B cell (primary cell): ENCODE data around the gene FOSB. TPM values are rescaled to one million over a fixed set of nuclear protein-coding genes. Genes with fewer than 3 reads are reported as not detected.

Experiments
- ATAC-seq: fragments of 200-7000 bp; cut with Tn5 transposase; one replicate; pipeline ENCODE4 v1.10.0; 2021; ENCODE audit warnings: low read depth, mild to moderate bottlenecking, moderate number of reproducible peaks, moderate library complexity
- CTCF ChIA-PET: fragments of 350-600 bp; sonication (Branson Sonifier 250); formaldehyde crosslinking; loops from one replicate; lab custom pipeline; 2021; ENCODE audit warnings: antibody characterized with exemption, inconsistent platforms; lab: Charles Lee
- POLR2A ChIA-PET: fragments of 350-600 bp; sonication (Branson Sonifier 250); formaldehyde crosslinking; loops from one replicate; lab custom pipeline; 2021; ENCODE audit warnings: antibody characterized with exemption; lab: Charles Lee
- DNase-seq: peaks from one replicate; pipeline ENCODE4 v3.0.0; 2013
- H2AFZ ChIP-seq: 2 replicates; pipeline ENCODE4 v1.6.1; 2012; ENCODE audit warnings: mild to moderate bottlenecking, low read depth, low read length; ENCODE audit not compliant: insufficient read depth, poor library complexity, severe bottlenecking
- H3K27ac ChIP-seq, 2 donors: 1 replicate in 1 of 2; 2 replicates in 1 of 2; pipeline ENCODE4 v1.5.1; 2012 to 2013; ENCODE audit warnings: low read length in 2 of 2, mild to moderate bottlenecking in 2 of 2, moderate library complexity in 1 of 2
- H3K27me3 ChIP-seq, 4 experiments: fragments of 200-600 bp in 1 of 4; sonication (generic) in 1 of 4; replicated peaks in 1 of 4; 1 replicate in 2 of 4; 2 replicates in 2 of 4; pipeline versions ENCODE4 v1.6.1 to v1.7.0; 2013 to 2016; ENCODE audit warnings: low read length in 3 of 4, mild to moderate bottlenecking in 2 of 4, mixed read lengths in 1 of 4, moderate library complexity in 1 of 4; ENCODE audit not compliant: insufficient read depth in 4 of 4, control insufficient read depth in 3 of 4; ENCODE audit errors: control extremely low read depth in 1 of 4
- H3K36me3 ChIP-seq, 2 experiments: replicated peaks in 1 of 2; 1 replicate in 1 of 2; 2 replicates in 1 of 2; pipeline versions ENCODE4 v1.6.1 to v1.7.1; 2013; ENCODE audit warnings: low read length in 1 of 2; ENCODE audit not compliant: insufficient read depth in 2 of 2, control insufficient read depth in 1 of 2; ENCODE audit errors: control extremely low read depth in 1 of 2, extremely low read depth in 1 of 2
- H3K4me1 ChIP-seq, 2 donors: fragments of 200-600 bp in 1 of 2; sonication (generic) in 1 of 2; 1 replicate in 1 of 2; 2 replicates in 1 of 2; pipeline versions ENCODE4 v1.5.1 to v1.6.1; 2013 to 2017; ENCODE audit warnings: low read length in 2 of 2; ENCODE audit not compliant: control insufficient read depth in 2 of 2, insufficient read depth in 2 of 2
- H3K4me2 ChIP-seq: replicated peaks from 2 replicates; pipeline ENCODE3; 2012; ENCODE audit warnings: mild to moderate bottlenecking, low read depth, low read length; ENCODE audit not compliant: poor library complexity, severe bottlenecking
- H3K4me3 ChIP-seq, 5 experiments: fragments of 200-600 bp in 1 of 5; sonication (generic) in 1 of 5; 1 replicate in 3 of 5; 2 replicates in 2 of 5; pipeline versions ENCODE4 v1.5.1 to v1.7.0; 2011 to 2016; ENCODE audit warnings: low read length in 4 of 5, mild to moderate bottlenecking in 4 of 5, low read depth in 2 of 5, control low read depth in 1 of 5, moderate library complexity in 1 of 5; ENCODE audit not compliant: insufficient read depth in 1 of 5; ENCODE audit errors: control extremely low read depth in 1 of 5, extremely low read depth in 1 of 5
- H3K79me2 ChIP-seq: fragments of 200-600 bp; sonication (generic); one replicate; pipeline ENCODE4 v1.6.0; 2016; ENCODE audit warnings: low read length; ENCODE audit not compliant: control insufficient read depth, insufficient read depth
- H3K9ac ChIP-seq: fragments of 200-600 bp; sonication (generic); 2 replicates; pipeline ENCODE4 v1.6.1; 2017; ENCODE audit warnings: mild to moderate bottlenecking, low read length, moderate library complexity
- H3K9me3 ChIP-seq, 3 donors: one replicate each; pipeline versions ENCODE4 v1.6.1 to v1.7.1; 2013; ENCODE audit warnings: low read length in 2 of 3; ENCODE audit not compliant: control insufficient read depth in 2 of 3, insufficient read depth in 1 of 3; ENCODE audit errors: control extremely low read depth in 1 of 3
- H4K20me1 ChIP-seq: 2 replicates; pipeline ENCODE4 v1.6.0; 2012; ENCODE audit warnings: mild to moderate bottlenecking, low read length; ENCODE audit not compliant: insufficient read depth, control insufficient read depth, poor library complexity, severe bottlenecking
- H3K27ac Mint-ChIP-seq: one replicate; pipeline ENCODE4 v1.8.0; 2021; ENCODE audit warnings: mixed read lengths
- H3K27me3 Mint-ChIP-seq: one replicate; pipeline ENCODE4 v1.8.0; 2021; ENCODE audit warnings: mixed read lengths
- H3K4me1 Mint-ChIP-seq: one replicate; pipeline ENCODE4 v1.8.0; 2021; ENCODE audit warnings: mixed read lengths
- H3K4me3 Mint-ChIP-seq: one replicate; pipeline ENCODE4 v1.8.0; 2021; ENCODE audit warnings: mixed read lengths
- H3K9me3 Mint-ChIP-seq: one replicate; pipeline ENCODE4 v1.8.0; 2022; ENCODE audit warnings: mixed read lengths; ENCODE audit not compliant: insufficient read depth
- EZH2 ChIP-seq: IDR thresholded peaks from 2 replicates; pipeline ENCODE4 v1.6.1; 2012; ENCODE audit warnings: borderline replicate concordance, low read depth, mild to moderate bottlenecking, moderate library complexity, low read length; ENCODE audit not compliant: insufficient read depth, poor library complexity, severe bottlenecking
- WGBS: methylation state at CpG from one replicate; pipeline ENCODE4 v1.1.5; 2013; ENCODE audit warnings: missing lambda C conversion rate; ENCODE audit not compliant: insufficient coverage; 5-methylcytosine and 5-hydroxymethylcytosine counted together
- intact Hi-C: fragments of 100-400 bp; cut with micrococcal nuclease; formaldehyde crosslinking; loops from one replicate; pipeline ENCODE4 v1.10.0; 2022
- polyA plus RNA-seq: library from polyadenylated mRNA; depleted of rRNA; stranded (reverse); fragments of >200 nt; gene quantifications from 2 replicates; pipeline ENCODE4 v1.2.3, GENCODE V29; 2012
- total RNA-seq, 2 donors: library from RNA; stranded (reverse); fragments of 120-200 nt in 1 of 2; gene quantifications; 1 replicate in 1 of 2; 2 replicates in 1 of 2; pipeline versions ENCODE4 v1.2.3 to v1.2.4, GENCODE V29; 2013 to 2022
- TF ChIP-seq, protein P1 (sequence below): fragments of 200-600 bp; IDR thresholded peaks from one replicate; pipeline ENCODE4 v1.8.0; 2022; ENCODE audit warnings: antibody characterized with exemption, mild to moderate bottlenecking

The FOSB gene
- total and polyA plus RNA-seq, 2 donors (not counting 1 experiment from before 2014, with no cell fraction given) = 39.6 to 2,860 TPM

DNA sequence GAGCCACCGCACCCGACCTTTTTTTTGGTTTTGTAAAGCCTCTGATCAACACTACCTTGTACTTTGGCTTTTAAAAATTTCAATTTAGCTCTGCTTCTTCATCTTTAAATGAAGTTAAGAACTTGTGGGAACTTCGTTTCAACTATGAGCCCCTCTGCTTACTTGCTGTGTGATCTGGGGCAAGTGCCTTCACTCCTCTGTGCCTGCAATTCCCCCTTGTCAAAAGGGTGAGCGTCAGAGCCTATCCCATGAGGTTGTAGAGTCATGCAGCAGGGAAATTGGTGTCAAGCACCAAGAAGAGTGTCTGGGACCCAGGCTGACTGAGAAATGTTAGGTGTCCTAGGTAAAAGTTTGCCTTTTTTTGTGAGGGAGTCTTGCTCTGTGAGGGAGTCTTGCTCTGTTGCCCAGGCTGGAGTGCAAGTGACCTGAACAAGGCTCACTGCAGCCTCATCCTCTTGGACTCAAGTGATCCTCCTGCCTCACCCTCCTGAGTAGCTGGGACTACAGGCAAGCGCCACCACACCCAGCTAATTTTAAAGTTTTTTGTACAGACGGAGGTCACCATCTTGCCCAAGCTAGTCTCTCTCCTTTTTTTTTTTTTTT, 45.2 kb downstream of the FOSB start:
- CTCF ChIA-PET = interaction anchor here (0.9 to 1.8 kb wide), 3 partner anchors 27 to 169 kb away, joined by 3 to 9 read pairs (median 3); no protein-coding TSS in a partner anchor
- Histone ChIP-seq H3K4me2 (peak overlapping the region; percentile 48), H3K4me3 (no peak overlapping the region)

More for the DNA sequence above, 45.2 kb downstream of the FOSB start:
- peaks cover 72% of the 10 kb centered on the region for H3K4me1 Mint-ChIP-seq
- no peak for DNase-seq
- Histone ChIP-seq H4K20me1 (peaks cover 59% of the 10 kb centered on the region), H3K36me3 (peaks cover 0 to 9% of the 10 kb centered on the region in 2 experiments), H3K79me2 (peaks cover 84% of the 10 kb centered on the region), H3K4me1 (peaks cover 68 to 73% of the 10 kb centered on the region in 2 donors), H3K9me3 (no peaks in the 10 kb centered on the region), H2AFZ (no peak overlapping the region), H3K27me3 (no peaks in the 10 kb centered on the region), H3K9ac (no peak overlapping the region), H3K27ac (peak overlapping the region; percentile 76 to 91)
- POLR2A ChIA-PET = interaction anchor here (0.6 to 0.7 kb wide), 3 partner anchors 13 to 176 kb away, joined by 3 to 7 read pairs (median 4); no protein-coding TSS in a partner anchor
- 55% methylated on average over 3 of the region's 6 CpGs for WGBS
- H3K4me3 Mint-ChIP-seq = peak overlapping the region; percentile 42
- TF ChIP-seq EZH2 = no peak
- TF ChIP-seq, protein P1, sequence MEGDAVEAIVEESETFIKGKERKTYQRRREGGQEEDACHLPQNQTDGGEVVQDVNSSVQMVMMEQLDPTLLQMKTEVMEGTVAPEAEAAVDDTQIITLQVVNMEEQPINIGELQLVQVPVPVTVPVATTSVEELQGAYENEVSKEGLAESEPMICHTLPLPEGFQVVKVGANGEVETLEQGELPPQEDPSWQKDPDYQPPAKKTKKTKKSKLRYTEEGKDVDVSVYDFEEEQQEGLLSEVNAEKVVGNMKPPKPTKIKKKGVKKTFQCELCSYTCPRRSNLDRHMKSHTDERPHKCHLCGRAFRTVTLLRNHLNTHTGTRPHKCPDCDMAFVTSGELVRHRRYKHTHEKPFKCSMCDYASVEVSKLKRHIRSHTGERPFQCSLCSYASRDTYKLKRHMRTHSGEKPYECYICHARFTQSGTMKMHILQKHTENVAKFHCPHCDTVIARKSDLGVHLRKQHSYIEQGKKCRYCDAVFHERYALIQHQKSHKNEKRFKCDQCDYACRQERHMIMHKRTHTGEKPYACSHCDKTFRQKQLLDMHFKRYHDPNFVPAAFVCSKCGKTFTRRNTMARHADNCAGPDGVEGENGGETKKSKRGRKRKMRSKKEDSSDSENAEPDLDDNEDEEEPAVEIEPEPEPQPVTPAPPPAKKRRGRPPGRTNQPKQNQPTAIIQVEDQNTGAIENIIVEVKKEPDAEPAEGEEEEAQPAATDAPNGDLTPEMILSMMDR = no peak
- no peaks in the 10 kb centered on the region for H3K9me3 Mint-ChIP-seq
- no peaks in the 10 kb centered on the region for H3K27me3 Mint-ChIP-seq
- ATAC-seq = no peak
- intact Hi-C loops = no loop called here
- peak overlapping the region; percentile 87 for H3K27ac Mint-ChIP-seq
